ENCODE results near the gene SNW1. TPM values are rescaled to one million over a fixed set of nuclear protein-coding genes. Genes with fewer than 3 reads are reported as not detected.

The SNW1 gene
- total RNA-seq, 1 experiment from 2014 or later: 67.5 TPM

DNA sequence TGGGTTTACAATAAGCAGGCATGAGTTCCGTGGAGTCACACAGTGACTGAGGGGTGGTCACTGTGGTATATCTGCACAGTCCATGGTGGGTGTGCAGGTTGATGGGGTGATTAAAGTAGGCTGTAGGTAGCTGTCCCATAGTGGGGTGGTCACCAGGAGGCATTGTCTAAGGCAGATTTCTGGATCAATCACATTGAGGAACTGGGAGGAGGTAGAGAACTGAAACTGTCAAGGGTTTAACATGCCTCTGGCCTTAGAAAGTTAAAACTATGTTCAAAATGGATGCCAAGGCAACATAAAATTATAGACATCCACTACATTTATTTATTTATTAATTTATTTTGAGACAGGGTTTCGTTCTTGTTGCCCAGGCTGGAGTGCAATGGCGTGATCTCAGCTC lies 47.3 kb upstream of the SNW1 start:
- no peaks in the 10 kb centered on the region for H4K20me1 ChIP-seq (ENCODE audit: low read length)
- H3K79me2 ChIP-seq (ENCODE audit: low read length): no peaks in the 10 kb centered on the region
- DNase-seq: no peak
- no peaks in the 10 kb centered on the region for H3K36me3 ChIP-seq (ENCODE audit: low read depth, low read length)
- H3K27ac ChIP-seq (ENCODE audit: low read length): no peak overlapping the region
- no peaks in the 10 kb centered on the region for H3K4me1 ChIP-seq (ENCODE audit: insufficient read depth, low read length)
- ChIA-PET CTCF (no interaction called here), POLR2A (ENCODE audit: unreplicated experiment) (no interaction called here)
- no peaks in the 10 kb centered on the region for H3K9me2 ChIP-seq (replicated peaks; ENCODE audit: low read length)
- H2AFZ ChIP-seq (ENCODE audit: low read length): no peak overlapping the region
- intact Hi-C loops (cut with micrococcal nuclease): no loop called here
- no peaks in the 10 kb centered on the region for H3K27me3 ChIP-seq (ENCODE audit: low read length)
- H3K4me3 ChIP-seq (ENCODE audit: low read length): no peak overlapping the region
- TF ChIP-seq EZH2phosphoT487 (IDR thresholded peaks at IDR 0.05; ENCODE audit: borderline replicate concordance, low read length) (no peak), CTCF (conservative IDR thresholded peaks at IDR 0.05; ENCODE audit: low read depth, low read length) (no peak), EZH2 (IDR thresholded peaks at IDR 0.05; ENCODE audit: low read length, unreplicated experiment) (no peak)
- ATAC-seq: no peak
- no peaks in the 10 kb centered on the region for H3K9me3 ChIP-seq (ENCODE audit: low read length)
- no TSS peak for BruUV-seq (replicated peaks)
- no peaks in the 10 kb centered on the region for H3F3A ChIP-seq (ENCODE audit: low read length, unreplicated experiment)
- H3K9ac ChIP-seq (ENCODE audit: low read length): no peak overlapping the region
- no peak overlapping the region for H3K4me2 ChIP-seq (ENCODE audit: low read length)

DNA sequence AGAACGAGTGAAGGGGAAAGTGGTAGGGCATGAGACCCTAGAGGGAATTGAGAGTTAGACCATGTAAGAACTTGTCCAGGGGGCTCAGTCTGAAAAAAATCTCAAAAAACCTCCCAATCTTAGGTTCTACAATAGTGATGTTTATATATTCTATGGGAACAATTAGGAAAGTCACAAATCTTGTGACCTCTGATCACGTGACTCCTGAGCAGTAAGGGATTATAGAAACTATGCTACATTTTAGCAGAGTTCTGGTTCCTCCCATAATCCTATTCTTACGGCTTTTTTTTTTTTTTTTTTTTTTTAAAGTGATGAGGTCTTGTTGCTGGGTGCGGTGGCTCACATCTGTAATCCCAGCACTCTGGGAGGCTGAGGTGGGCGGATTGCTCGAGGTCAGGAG lies 44.8 kb upstream of the SNW1 start:
- intact Hi-C loops (cut with micrococcal nuclease): no loop called here
- Histone ChIP-seq H3K4me1 (ENCODE audit: insufficient read depth, low read length) (no peaks in the 10 kb centered on the region), H3K79me2 (ENCODE audit: low read length) (no peaks in the 10 kb centered on the region), H3K9me2 (replicated peaks; ENCODE audit: low read length) (no peaks in the 10 kb centered on the region), H3K4me3 (ENCODE audit: low read length) (no peak overlapping the region), H3K4me2 (ENCODE audit: low read length) (no peak overlapping the region), H4K20me1 (ENCODE audit: low read length) (no peaks in the 10 kb centered on the region), H3K9me3 (ENCODE audit: low read length) (no peaks in the 10 kb centered on the region), H3K27me3 (ENCODE audit: low read length) (no peaks in the 10 kb centered on the region), H2AFZ (ENCODE audit: low read length) (no peak overlapping the region), H3K27ac (ENCODE audit: low read length) (no peak overlapping the region), H3K9ac (ENCODE audit: low read length) (no peak overlapping the region), H3K36me3 (ENCODE audit: low read depth, low read length) (no peaks in the 10 kb centered on the region), H3F3A (ENCODE audit: low read length, unreplicated experiment) (no peaks in the 10 kb centered on the region)
- POLR2A ChIA-PET (ENCODE audit: unreplicated experiment): no interaction called here
- TF ChIP-seq EZH2phosphoT487 (IDR thresholded peaks at IDR 0.05; ENCODE audit: borderline replicate concordance, low read length): no peak
- no peak for TF ChIP-seq EZH2 (IDR thresholded peaks at IDR 0.05; ENCODE audit: low read length, unreplicated experiment)
- no peak for TF ChIP-seq CTCF (conservative IDR thresholded peaks at IDR 0.05; ENCODE audit: low read depth, low read length)
- CTCF ChIA-PET: no interaction called here
- no TSS peak for BruUV-seq (replicated peaks)
- no peak for DNase-seq
- ATAC-seq: no peak

DNA sequence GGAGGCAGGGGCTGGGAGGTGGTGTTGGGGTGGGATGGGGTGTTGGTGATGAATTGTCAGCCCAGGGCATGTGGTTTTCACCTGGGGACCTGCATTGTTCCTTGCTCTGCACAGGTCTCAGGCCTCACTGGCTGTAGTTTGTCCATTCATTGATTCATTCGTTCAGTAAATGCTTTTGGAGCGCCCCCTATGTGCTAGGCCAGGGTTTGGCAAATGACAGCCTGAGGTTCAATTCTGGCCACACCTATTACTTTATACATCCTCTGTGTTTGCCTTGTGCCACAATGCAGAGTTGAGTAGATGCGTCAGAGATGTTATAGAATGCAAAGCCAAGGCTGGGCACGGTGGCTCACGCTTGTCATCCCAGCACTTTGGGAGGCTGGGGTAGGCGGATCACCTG lies 43.6 kb upstream of the SNW1 start:
- CTCF ChIA-PET: no interaction called here
- Histone ChIP-seq H3K9me3 (ENCODE audit: low read length) (no peaks in the 10 kb centered on the region), H3K79me2 (ENCODE audit: low read length) (no peaks in the 10 kb centered on the region), H3K36me3 (ENCODE audit: low read depth, low read length) (no peaks in the 10 kb centered on the region), H3F3A (ENCODE audit: low read length, unreplicated experiment) (no peaks in the 10 kb centered on the region), H3K27ac (ENCODE audit: low read length) (no peak overlapping the region), H3K9me2 (replicated peaks; ENCODE audit: low read length) (no peaks in the 10 kb centered on the region), H3K27me3 (ENCODE audit: low read length) (no peaks in the 10 kb centered on the region), H3K4me3 (ENCODE audit: low read length) (no peak overlapping the region), H3K4me1 (ENCODE audit: insufficient read depth, low read length) (peaks cover 4% of the 10 kb centered on the region; the same call in 1 of the 2 replicates), H4K20me1 (ENCODE audit: low read length) (no peaks in the 10 kb centered on the region), H2AFZ (ENCODE audit: low read length) (no peak overlapping the region), H3K9ac (ENCODE audit: low read length) (no peak overlapping the region), H3K4me2 (ENCODE audit: low read length) (no peak overlapping the region)
- peak; percentile 82 for DNase-seq
- TF ChIP-seq EZH2 (IDR thresholded peaks at IDR 0.05; ENCODE audit: low read length, unreplicated experiment): no peak
- TF ChIP-seq CTCF (conservative IDR thresholded peaks at IDR 0.05; ENCODE audit: low read depth, low read length): peak; percentile 74
- no peak for TF ChIP-seq EZH2phosphoT487 (IDR thresholded peaks at IDR 0.05; ENCODE audit: borderline replicate concordance, low read length)
- intact Hi-C loops (cut with micrococcal nuclease): no loop called here
- BruUV-seq (replicated peaks): no TSS peak
- POLR2A ChIA-PET (ENCODE audit: unreplicated experiment): no interaction called here
- ATAC-seq: peak; percentile 23; the same call in 1 of the 2 replicates
